H9 (cell line): Measurements from ENCODE around the gene PLPPR5. TPM values are rescaled to one million over a fixed set of nuclear protein-coding genes. Genes with fewer than 3 reads are reported as not detected.

Source experiments
- DNase-seq: peaks from one replicate; pipeline ENCODE4 v3.0.0-alpha.2; 2017
- H2AFZ ChIP-seq: one replicate; pipeline ENCODE4 v1.6.1; 2013; ENCODE audit warnings: mild to moderate bottlenecking, low read length, control low read depth, moderate library complexity
- H2AK5ac ChIP-seq: 2 replicates; pipeline ENCODE4 v1.6.1; 2013; ENCODE audit warnings: low read length, control low read depth, mixed read lengths; ENCODE audit not compliant: insufficient read length
- H2BK120ac ChIP-seq: one replicate; pipeline ENCODE4 v1.6.1; 2013; ENCODE audit warnings: low read depth, mild to moderate bottlenecking, low read length, control low read depth, inconsistent platforms; ENCODE audit not compliant: poor library complexity, severe bottlenecking
- H2BK12ac ChIP-seq: 2 replicates; pipeline ENCODE4 v1.6.1; 2013; ENCODE audit warnings: low read length, control low read depth, mixed read lengths, low read depth; ENCODE audit not compliant: insufficient read length
- H2BK15ac ChIP-seq: 2 replicates; pipeline ENCODE4 v1.6.1; 2013; ENCODE audit warnings: low read depth, low read length, control low read depth
- H2BK20ac ChIP-seq: one replicate; pipeline ENCODE4 v1.6.1; 2013; ENCODE audit warnings: low read depth, mild to moderate bottlenecking, low read length, control low read depth, inconsistent platforms; ENCODE audit not compliant: poor library complexity, severe bottlenecking
- H2BK5ac ChIP-seq: 2 replicates; pipeline ENCODE4 v1.6.1; 2013; ENCODE audit warnings: low read length, control low read depth, mixed read lengths; ENCODE audit not compliant: insufficient read length
- H3K14ac ChIP-seq: 2 replicates; pipeline ENCODE4 v1.6.1; 2013; ENCODE audit warnings: low read length, control low read depth; ENCODE audit not compliant: insufficient read depth
- H3K18ac ChIP-seq: 2 replicates; pipeline ENCODE4 v1.6.1; 2013; ENCODE audit warnings: low read depth, mild to moderate bottlenecking, mixed read lengths, low read length, control low read depth; ENCODE audit not compliant: insufficient read length
- H3K23ac ChIP-seq: 2 replicates; pipeline ENCODE4 v1.6.1; 2013; ENCODE audit warnings: low read length, control low read depth, mixed read lengths, low read depth; ENCODE audit not compliant: insufficient read length
- H3K23me2 ChIP-seq: 2 replicates; pipeline ENCODE4 v1.6.1; 2013; ENCODE audit warnings: low read depth, mild to moderate bottlenecking, mixed read lengths, low read length, control low read depth; ENCODE audit not compliant: insufficient read length, poor library complexity, severe bottlenecking
- H3K27ac ChIP-seq: 2 replicates; pipeline ENCODE4 v1.5.1; 2013; ENCODE audit warnings: low read length, control low read depth, mixed read lengths, low read depth; ENCODE audit not compliant: insufficient read length
- H3K27me3 ChIP-seq: 2 replicates; pipeline ENCODE4 v1.6.1; 2013; ENCODE audit warnings: low read length, control low read depth, inconsistent platforms; ENCODE audit not compliant: insufficient read depth
- H3K4ac ChIP-seq: 2 replicates; pipeline ENCODE4 v1.6.1; 2013; ENCODE audit warnings: low read depth, mild to moderate bottlenecking, control low read depth, inconsistent platforms, low read length, moderate library complexity
- H3K4me1 ChIP-seq: 2 replicates; pipeline ENCODE4 v1.6.1; 2013; ENCODE audit warnings: low read length, control low read depth, inconsistent platforms; ENCODE audit not compliant: insufficient read depth
- H3K4me2 ChIP-seq: 2 replicates; pipeline ENCODE4 v1.6.1; 2013; ENCODE audit warnings: low read length, control low read depth, mixed read lengths; ENCODE audit not compliant: insufficient read length, insufficient read depth
- H3K56ac ChIP-seq: 2 replicates; pipeline ENCODE4 v1.6.1; 2013; ENCODE audit warnings: low read depth, mild to moderate bottlenecking, mixed read lengths, low read length, control low read depth; ENCODE audit not compliant: insufficient read length
- H3K79me1 ChIP-seq: 2 replicates; pipeline ENCODE4 v1.6.1; 2013; ENCODE audit warnings: low read depth, mild to moderate bottlenecking, moderate library complexity, low read length, control low read depth, inconsistent platforms; ENCODE audit not compliant: insufficient read depth, poor library complexity, severe bottlenecking
- H3K79me2 ChIP-seq: 2 replicates; pipeline ENCODE4 v1.6.1; 2013; ENCODE audit warnings: low read length, control low read depth, inconsistent platforms; ENCODE audit not compliant: insufficient read depth
- H3K9ac ChIP-seq: 2 replicates; pipeline ENCODE4 v1.6.1; 2013; ENCODE audit warnings: low read length, control low read depth, mixed read lengths; ENCODE audit not compliant: insufficient read length; ENCODE audit errors: extremely low read depth
- H3K9me3 ChIP-seq: one replicate; pipeline ENCODE4 v1.6.1; 2013; ENCODE audit warnings: low read depth, low read length, inconsistent platforms; ENCODE audit not compliant: control insufficient read depth
- H3T11ph ChIP-seq: one replicate; pipeline ENCODE4 v1.6.1; 2013; ENCODE audit warnings: mild to moderate bottlenecking, low read length, control low read depth, inconsistent platforms
- H4K20me1 ChIP-seq: one replicate; pipeline ENCODE4 v1.6.1; 2013; ENCODE audit not compliant: control insufficient read depth, insufficient read length, insufficient read depth
- H4K5ac ChIP-seq: 2 replicates; pipeline ENCODE4 v1.6.1; 2013; ENCODE audit warnings: low read depth, mild to moderate bottlenecking, mixed read lengths, low read length, control low read depth; ENCODE audit not compliant: insufficient read length
- H4K8ac ChIP-seq: replicated peaks from 2 replicates; pipeline ENCODE4 v1.6.1; 2013; ENCODE audit warnings: low read length, control low read depth, mixed read lengths, low read depth; ENCODE audit not compliant: insufficient read length
- H4K91ac ChIP-seq: 2 replicates; pipeline ENCODE4 v1.6.1; 2013; ENCODE audit warnings: low read depth, mild to moderate bottlenecking, moderate library complexity, mixed read lengths, low read length, control low read depth; ENCODE audit not compliant: insufficient read length
- H3K27ac Mint-ChIP-seq, 3 experiments: 2 replicates in 2 of 3; 3 replicates in 1 of 3; pipeline ENCODE4 v1.8.0; 2020 to 2021; ENCODE audit warnings: mixed read lengths in 3 of 3, mild to moderate bottlenecking in 1 of 3, moderate library complexity in 1 of 3
- H3K27me3 Mint-ChIP-seq: 2 replicates; pipeline ENCODE4 v1.8.0; 2021; ENCODE audit warnings: low read depth, mild to moderate bottlenecking, moderate library complexity, mixed read lengths
- H3K36me3 Mint-ChIP-seq, 3 experiments: 2 replicates in 2 of 3; 3 replicates in 1 of 3; pipeline ENCODE4 v1.8.0; 2020 to 2021; ENCODE audit warnings: low read depth in 3 of 3, mixed read lengths in 3 of 3; ENCODE audit not compliant: insufficient read depth in 1 of 3
- H3K4me1 Mint-ChIP-seq, 2 experiments: 2 replicates each; pipeline ENCODE4 v1.8.0; 2020; ENCODE audit warnings: mixed read lengths in 2 of 2
- H3K4me3 Mint-ChIP-seq, 2 experiments: 2 replicates in 1 of 2; 3 replicates in 1 of 2; pipeline ENCODE4 v1.8.0; 2020 to 2021; ENCODE audit warnings: mild to moderate bottlenecking in 2 of 2, mixed read lengths in 2 of 2, moderate library complexity in 1 of 2
- H3K9me3 Mint-ChIP-seq, 2 experiments: 2 replicates in 1 of 2; 3 replicates in 1 of 2; pipeline ENCODE4 v1.8.0; 2020; ENCODE audit warnings: mild to moderate bottlenecking in 2 of 2, mixed read lengths in 2 of 2, moderate library complexity in 1 of 2
- CTCF ChIP-seq: fragments of 200-600 bp; sonication (generic); conservative IDR thresholded peaks from 3 replicates; pipeline ENCODE4 v1.8.0; 2021; ENCODE audit warnings: antibody characterized with exemption, mild to moderate bottlenecking
- WGBS: extraction: QIAGEN DNeasy Blood & Tissue Kit; methylation state at CpG from one replicate; pipeline ENCODE4 v1.1.7; 2013; ENCODE audit warnings: missing lambda C conversion rate, low lambda C conversion rate, mixed read lengths; ENCODE audit not compliant: insufficient read length; ENCODE audit errors: extremely low coverage; 5-methylcytosine and 5-hydroxymethylcytosine counted together
- total RNA-seq: library from RNA; stranded (reverse); gene quantifications from 2 replicates; pipeline ENCODE4 v1.2.1, GENCODE V29; 2021

The PLPPR5 gene
- total RNA-seq, 1 experiment from 2014 or later: 1.4 TPM

GRCh38 chr1:98896711-98897445 is 107.8 kb downstream of the PLPPR5 start:
- DNase-seq: no peak

More at GRCh38 chr1:98896711-98897445, 107.8 kb downstream of the PLPPR5 start:
- Histone ChIP-seq H2AFZ (no peak overlapping the region), H3K23me2 (no peaks in the 10 kb centered on the region), H3K23ac (no peak overlapping the region), H4K20me1 (no peaks in the 10 kb centered on the region), H2BK5ac (no peak overlapping the region), H2BK15ac (no peak overlapping the region), H2BK120ac (no peak overlapping the region), H3K4me1 (no peaks in the 10 kb centered on the region), H3K9me3 (no peaks in the 10 kb centered on the region), H3K56ac (no peak overlapping the region), H3K18ac (no peak overlapping the region), H4K5ac (no peak overlapping the region), H2AK5ac (no peak overlapping the region), H3K9ac (no peak overlapping the region), H3K4me2 (no peak overlapping the region), H2BK12ac (no peak overlapping the region), H2BK20ac (no peak overlapping the region), H3K27me3 (no peaks in the 10 kb centered on the region), H4K91ac (no peak overlapping the region), H3K79me2 (no peaks in the 10 kb centered on the region), H3K79me1 (no peaks in the 10 kb centered on the region), H4K8ac (no peak overlapping the region), H3T11ph (no peak overlapping the region), H3K4ac (no peak overlapping the region), H3K27ac (no peak overlapping the region), H3K14ac (no peak overlapping the region)
- WGBS: no CpG with 5 or more reads among the region's 6 CpGs
- H3K27me3 Mint-ChIP-seq: no peaks in the 10 kb centered on the region
- H3K4me1 Mint-ChIP-seq: no peaks in the 10 kb centered on the region
- no peaks in the 10 kb centered on the region for H3K9me3 Mint-ChIP-seq
- no peak for TF ChIP-seq CTCF
- H3K36me3 Mint-ChIP-seq: peaks cover 0 to 2% (median 0%) of the 10 kb centered on the region in 3 experiments; a peak in 1 of 7 replicates
- no peak overlapping the region for H3K27ac Mint-ChIP-seq
- no peak overlapping the region for H3K4me3 Mint-ChIP-seq
